Osteoblast (primary cell): ENCODE data around the gene TOMM40. TPM values are rescaled to one million over a fixed set of nuclear protein-coding genes. Genes with fewer than 3 reads are reported as not detected.
"Not testable (repeated sequence)": the region's sequence is repeated elsewhere in the genome, so short reads cannot be mapped to it uniquely, and the experiment has no call there.

ENCODE experiments used
- DNase-seq: peaks from one replicate; pipeline ENCODE4 v3.0.0; 2011; ENCODE audit warnings: low spot score, mixed read lengths; ENCODE audit not compliant: insufficient read length; ENCODE audit errors: missing footprints
- H2AFZ ChIP-seq: 2 replicates; pipeline ENCODE4 v1.6.0; 2011; ENCODE audit warnings: mild to moderate bottlenecking, low read length
- H3K27ac ChIP-seq: 2 replicates; pipeline ENCODE4 v1.5.1; 2011; ENCODE audit warnings: mild to moderate bottlenecking, low read depth, low read length, moderate library complexity
- H3K27me3 ChIP-seq: 2 replicates; pipeline ENCODE4 v1.6.0; 2012; ENCODE audit warnings: mild to moderate bottlenecking, control low read depth, inconsistent platforms, low read length, moderate library complexity; ENCODE audit not compliant: insufficient read depth
- H3K36me3 ChIP-seq: 2 replicates; pipeline ENCODE4 v1.5.1; 2011; ENCODE audit warnings: mild to moderate bottlenecking, low read length, control low read depth, moderate library complexity; ENCODE audit not compliant: insufficient read depth
- H3K4me1 ChIP-seq: 2 replicates; pipeline ENCODE4 v1.5.1; 2011; ENCODE audit warnings: mild to moderate bottlenecking, low read length, control low read depth, moderate library complexity; ENCODE audit not compliant: insufficient read depth
- H3K4me2 ChIP-seq: 2 replicates; pipeline ENCODE4 v1.6.0; 2011; ENCODE audit warnings: mild to moderate bottlenecking, low read length; ENCODE audit not compliant: insufficient read depth
- H3K4me3 ChIP-seq: fragments of 200-600 bp; sonication (generic); 3 replicates; pipeline ENCODE4 v1.5.1; 2012; ENCODE audit warnings: mild to moderate bottlenecking, low read length, inconsistent platforms; ENCODE audit not compliant: insufficient read depth
- H3K79me2 ChIP-seq: 2 replicates; pipeline ENCODE4 v1.6.0; 2012; ENCODE audit warnings: mild to moderate bottlenecking, low read length, control low read depth, inconsistent platforms; ENCODE audit not compliant: insufficient read depth
- H3K9me3 ChIP-seq: 2 replicates; pipeline ENCODE4 v1.5.1; 2011; ENCODE audit warnings: low read depth, low read length, control low read depth
- H4K20me1 ChIP-seq: 2 replicates; pipeline ENCODE4 v1.6.0; 2012; ENCODE audit warnings: mild to moderate bottlenecking, low read length, control low read depth; ENCODE audit not compliant: insufficient read depth
- CTCF ChIP-seq: IDR thresholded peaks from 2 replicates; pipeline ENCODE4 v1.5.1; 2011; ENCODE audit warnings: mild to moderate bottlenecking, low read depth, low read length, moderate library complexity; ENCODE audit errors: extremely low read depth
- total RNA-seq: library from RNA; depleted of rRNA; stranded (reverse); fragments of >200 nt; gene quantifications from 2 replicates; pipeline ENCODE4 v1.2.3, GENCODE V29; 2012

The TOMM40 gene
- total RNA-seq, 1 donor, result 31.8 TPM

GRCh38 chr19:44856421-44857083 is 34.5 kb upstream of the TOMM40 start:
- DNase-seq, result no peak
- Histone ChIP-seq H3K79me2 (peaks cover 70% of the 10 kb centered on the region), H2AFZ (no peak overlapping the region), H3K4me3 (no peak overlapping the region), H3K27me3 (no peaks in the 10 kb centered on the region), H3K4me1 (peaks cover 5% of the 10 kb centered on the region), H3K4me2 (no peak overlapping the region), H3K27ac (no peak overlapping the region), H4K20me1 (peaks cover 44% of the 10 kb centered on the region), H3K9me3 (no peaks in the 10 kb centered on the region), H3K36me3 (no peaks in the 10 kb centered on the region)
- no peak for TF ChIP-seq CTCF

GRCh38 chr19:44857837-44858236 is 33.2 kb upstream of the TOMM40 start:
- Histone ChIP-seq H3K79me2 (peaks cover 67% of the 10 kb centered on the region), H2AFZ (no peak overlapping the region), H3K27ac (no peak overlapping the region), H4K20me1 (peaks cover 40% of the 10 kb centered on the region), H3K27me3 (no peaks in the 10 kb centered on the region), H3K36me3 (no peaks in the 10 kb centered on the region), H3K9me3 (no peaks in the 10 kb centered on the region), H3K4me3 (no peak overlapping the region), H3K4me1 (peaks cover 5% of the 10 kb centered on the region), H3K4me2 (no peak overlapping the region)
- TF ChIP-seq CTCF, result no peak
- DNase-seq, result no peak

DNA sequence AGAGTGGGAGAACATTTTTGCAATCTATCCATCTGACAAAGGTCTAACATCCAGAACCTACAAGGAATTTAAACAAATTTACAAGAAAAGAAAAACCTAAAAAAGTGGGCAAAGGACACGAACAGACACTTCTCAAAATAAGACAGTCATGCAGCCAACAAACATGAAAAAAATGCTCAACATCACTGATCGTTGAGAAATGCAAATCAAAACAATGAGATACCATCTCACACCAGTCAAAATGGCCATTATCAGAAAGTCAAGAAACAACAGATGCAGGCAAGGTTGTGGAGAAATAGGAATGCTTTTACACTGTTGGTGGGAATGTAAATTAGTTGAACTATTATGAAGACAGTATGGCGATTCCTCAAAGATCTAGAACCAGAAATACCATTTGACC is 29.5 kb upstream of the TOMM40 start:
- Histone ChIP-seq H3K79me2 (peaks cover 57% of the 10 kb centered on the region), H4K20me1 (peaks cover 29% of the 10 kb centered on the region)
- not testable (repeated sequence) for H3K4me2 ChIP-seq, H3K36me3 ChIP-seq, DNase-seq, H2AFZ ChIP-seq, H3K4me1 ChIP-seq, H3K27me3 ChIP-seq, H3K4me3 ChIP-seq, H3K27ac ChIP-seq, H3K9me3 ChIP-seq

- Histone ChIP-seq H3K4me1 (no peaks in the 10 kb centered on the region), H3K36me3 (peaks cover 12% of the 10 kb centered on the region), H2AFZ (no peak overlapping the region), H3K27ac (no peak overlapping the region), H3K79me2 (peaks cover 44% of the 10 kb centered on the region), H3K4me3 (no peak overlapping the region), H3K27me3 (no peaks in the 10 kb centered on the region), H3K9me3 (no peaks in the 10 kb centered on the region), H3K4me2 (no peak overlapping the region), H4K20me1 (peaks cover 22% of the 10 kb centered on the region)
- TF ChIP-seq CTCF, result no peak
- no peak for DNase-seq
Measured at GRCh38 chr19:44863990-44864389, 27.1 kb upstream of the TOMM40 start.
